HL-60 (cell line): ENCODE data around the gene PAK5.

Experiments
- DNase-seq, 2 experiments: peaks; one replicate each; pipeline ENCODE4 v3.0.0-alpha.2; 2010 to 2020; ENCODE audit warnings: low read depth in 1 of 2, low spot score in 1 of 2
- H3K27ac ChIP-seq: fragments of 250-450 bp; sonication (Bioruptor Pico); replicated peaks from 2 replicates; pipeline ENCODE4 v1.5.1; 2020; ENCODE audit warnings: mild to moderate bottlenecking, moderate library complexity
- H3K27me3 ChIP-seq: fragments of 250-450 bp; sonication (Bioruptor Pico); 2 replicates; pipeline ENCODE4 v1.5.1; 2021; ENCODE audit warnings: mild to moderate bottlenecking, moderate library complexity; ENCODE audit not compliant: insufficient read depth, poor library complexity, severe bottlenecking
- H3K4me3 ChIP-seq: replicated peaks from 2 replicates; pipeline ENCODE4 v1.5.1; 2011; ENCODE audit warnings: mild to moderate bottlenecking, control low read depth, low read length; ENCODE audit not compliant: insufficient read depth
- CTCF ChIP-seq: IDR thresholded peaks from one replicate; pipeline ENCODE4 v1.5.1; 2011; ENCODE audit warnings: low read length, control low read depth, inconsistent platforms; ENCODE audit not compliant: insufficient read depth
- GABPA ChIP-seq: IDR thresholded peaks from 2 replicates; pipeline ENCODE4 v1.6.1; 2012; ENCODE audit warnings: low read depth
- POLR2AphosphoS5 ChIP-seq: IDR thresholded peaks from 2 replicates; pipeline ENCODE4 v1.6.1; 2012; ENCODE audit warnings: low read depth
- SPI1 ChIP-seq: IDR thresholded peaks from 2 replicates; pipeline ENCODE4 v1.6.1; 2012; ENCODE audit warnings: low read depth, mild to moderate bottlenecking, borderline replicate concordance
- TF ChIP-seq, protein P1 (sequence below): IDR thresholded peaks from 2 replicates; pipeline ENCODE4 v1.6.1; 2012; ENCODE audit warnings: low read depth; ENCODE audit not compliant: insufficient replicate concordance

The PAK5 gene

DNA sequence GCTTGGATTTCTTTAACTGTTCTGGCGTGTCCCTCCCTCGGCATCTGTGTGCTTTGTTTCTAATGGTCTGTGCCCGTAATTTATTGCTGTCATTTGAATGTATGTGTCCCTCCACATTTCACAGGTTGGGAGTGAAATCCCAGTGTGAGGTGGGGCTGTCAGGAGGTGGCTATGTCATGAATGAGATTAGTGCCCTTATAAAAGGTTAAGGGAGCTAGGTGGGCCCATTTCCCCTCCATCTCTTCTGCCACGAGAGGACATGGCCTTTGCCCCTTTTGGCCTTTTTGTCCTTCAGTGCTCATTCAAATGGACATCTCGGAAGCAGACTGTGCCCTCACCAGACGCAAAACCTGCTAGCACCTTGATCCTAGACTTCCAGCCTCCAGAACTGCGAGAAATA is 228.2 kb downstream of the PAK5 start:
- DNase-seq: no peak
- TF ChIP-seq SPI1 (no peak), GABPA (no peak), POLR2AphosphoS5 (no peak), CTCF (no peak)
- TF ChIP-seq, protein P1, sequence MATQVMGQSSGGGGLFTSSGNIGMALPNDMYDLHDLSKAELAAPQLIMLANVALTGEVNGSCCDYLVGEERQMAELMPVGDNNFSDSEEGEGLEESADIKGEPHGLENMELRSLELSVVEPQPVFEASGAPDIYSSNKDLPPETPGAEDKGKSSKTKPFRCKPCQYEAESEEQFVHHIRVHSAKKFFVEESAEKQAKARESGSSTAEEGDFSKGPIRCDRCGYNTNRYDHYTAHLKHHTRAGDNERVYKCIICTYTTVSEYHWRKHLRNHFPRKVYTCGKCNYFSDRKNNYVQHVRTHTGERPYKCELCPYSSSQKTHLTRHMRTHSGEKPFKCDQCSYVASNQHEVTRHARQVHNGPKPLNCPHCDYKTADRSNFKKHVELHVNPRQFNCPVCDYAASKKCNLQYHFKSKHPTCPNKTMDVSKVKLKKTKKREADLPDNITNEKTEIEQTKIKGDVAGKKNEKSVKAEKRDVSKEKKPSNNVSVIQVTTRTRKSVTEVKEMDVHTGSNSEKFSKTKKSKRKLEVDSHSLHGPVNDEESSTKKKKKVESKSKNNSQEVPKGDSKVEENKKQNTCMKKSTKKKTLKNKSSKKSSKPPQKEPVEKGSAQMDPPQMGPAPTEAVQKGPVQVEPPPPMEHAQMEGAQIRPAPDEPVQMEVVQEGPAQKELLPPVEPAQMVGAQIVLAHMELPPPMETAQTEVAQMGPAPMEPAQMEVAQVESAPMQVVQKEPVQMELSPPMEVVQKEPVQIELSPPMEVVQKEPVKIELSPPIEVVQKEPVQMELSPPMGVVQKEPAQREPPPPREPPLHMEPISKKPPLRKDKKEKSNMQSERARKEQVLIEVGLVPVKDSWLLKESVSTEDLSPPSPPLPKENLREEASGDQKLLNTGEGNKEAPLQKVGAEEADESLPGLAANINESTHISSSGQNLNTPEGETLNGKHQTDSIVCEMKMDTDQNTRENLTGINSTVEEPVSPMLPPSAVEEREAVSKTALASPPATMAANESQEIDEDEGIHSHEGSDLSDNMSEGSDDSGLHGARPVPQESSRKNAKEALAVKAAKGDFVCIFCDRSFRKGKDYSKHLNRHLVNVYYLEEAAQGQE: no peak
- Histone ChIP-seq H3K4me3 (no peak overlapping the region), H3K27ac (no peak overlapping the region), H3K27me3 (no peaks in the 10 kb centered on the region)

DNA sequence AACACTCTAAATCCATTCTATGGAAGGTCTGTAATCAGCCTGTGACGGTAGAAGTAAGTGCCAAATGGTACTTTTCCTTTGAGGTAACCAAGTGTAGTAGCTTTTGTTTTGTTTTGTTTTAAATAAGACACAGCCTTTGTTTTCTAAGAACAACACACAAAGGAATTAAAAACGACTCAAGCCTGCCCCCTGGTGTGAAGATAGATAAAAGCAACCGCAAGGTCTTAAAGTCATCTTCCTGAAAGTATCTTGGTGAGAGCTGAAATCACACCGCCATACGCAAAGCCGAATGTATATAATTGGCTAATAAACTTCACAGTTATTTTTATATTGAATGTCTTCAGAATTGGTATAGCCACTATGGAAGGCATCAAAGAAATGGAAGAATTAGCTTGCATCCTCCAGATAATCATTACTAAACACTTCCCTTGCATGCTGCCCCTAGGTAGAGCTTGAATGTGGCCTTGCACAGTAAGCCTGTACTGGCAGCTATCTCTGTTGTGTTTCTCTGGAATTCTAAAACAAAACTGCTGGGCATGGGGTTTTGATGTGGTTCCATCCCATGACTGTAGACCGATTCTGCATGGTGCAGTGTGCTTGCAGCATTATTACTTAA is 228.9 kb downstream of the PAK5 start:
- Histone ChIP-seq H3K27ac (no peak overlapping the region), H3K27me3 (no peaks in the 10 kb centered on the region), H3K4me3 (no peak overlapping the region)
- peak; percentile 15 for TF ChIP-seq CTCF
- TF ChIP-seq, protein P1: no peak
- TF ChIP-seq POLR2AphosphoS5: no peak
- TF ChIP-seq SPI1: no peak
- TF ChIP-seq GABPA: no peak
- peak; percentile 55 to 56 for DNase-seq

DNA sequence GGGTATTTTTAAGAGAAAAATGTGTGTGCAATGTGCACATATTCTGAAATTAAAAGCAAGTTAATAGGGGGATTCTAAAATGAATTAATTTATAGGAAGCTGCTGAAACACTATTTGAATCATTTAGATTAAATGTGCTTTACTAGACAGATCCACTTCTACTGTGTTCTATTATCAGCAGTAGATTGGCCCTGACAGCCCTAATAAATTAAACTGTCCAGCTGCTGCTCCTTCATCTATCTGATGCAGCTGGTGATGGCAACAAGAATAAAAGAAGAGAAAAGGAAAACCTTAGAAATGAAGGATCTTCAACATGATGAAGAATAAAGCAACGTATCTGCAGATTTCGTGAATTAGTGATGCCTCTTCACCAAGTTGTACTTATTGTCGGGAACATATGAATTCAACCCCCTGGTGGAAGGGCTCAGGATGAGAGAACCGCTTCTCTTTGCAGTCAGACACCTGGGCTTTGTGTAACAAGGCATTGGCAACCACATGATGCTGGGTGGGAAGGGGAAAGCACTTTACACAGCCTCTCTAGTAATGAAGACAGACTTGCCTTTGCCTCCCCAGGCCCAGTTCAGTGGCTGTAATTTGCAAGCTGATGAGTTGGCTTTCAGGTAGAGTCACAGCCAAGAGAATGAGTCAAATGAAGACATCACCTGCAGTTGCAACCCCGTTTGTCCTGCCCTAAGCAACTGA is 230.1 kb downstream of the PAK5 start:
- DNase-seq: no peak
- no peak overlapping the region for H3K27ac ChIP-seq
- TF ChIP-seq CTCF: no peak
- TF ChIP-seq, protein P1: no peak
- TF ChIP-seq SPI1: no peak
- no peak for TF ChIP-seq GABPA
- TF ChIP-seq POLR2AphosphoS5: no peak
- H3K27me3 ChIP-seq: no peaks in the 10 kb centered on the region
- H3K4me3 ChIP-seq: no peak overlapping the region
